GM19455 (cell line): ENCODE measurements around the gene IER2.
"Not testable (repeated sequence)": the region's sequence is repeated elsewhere in the genome, so short reads cannot be mapped to it uniquely, and the experiment has no call there.

ENCODE experiments used
- ATAC-seq: cut with Tn5 transposase; IDR thresholded peaks from one replicate; pipeline ENCODE4 v1.9.1; 2021; ENCODE audit not compliant: unreplicated experiment

The IER2 gene

DNA sequence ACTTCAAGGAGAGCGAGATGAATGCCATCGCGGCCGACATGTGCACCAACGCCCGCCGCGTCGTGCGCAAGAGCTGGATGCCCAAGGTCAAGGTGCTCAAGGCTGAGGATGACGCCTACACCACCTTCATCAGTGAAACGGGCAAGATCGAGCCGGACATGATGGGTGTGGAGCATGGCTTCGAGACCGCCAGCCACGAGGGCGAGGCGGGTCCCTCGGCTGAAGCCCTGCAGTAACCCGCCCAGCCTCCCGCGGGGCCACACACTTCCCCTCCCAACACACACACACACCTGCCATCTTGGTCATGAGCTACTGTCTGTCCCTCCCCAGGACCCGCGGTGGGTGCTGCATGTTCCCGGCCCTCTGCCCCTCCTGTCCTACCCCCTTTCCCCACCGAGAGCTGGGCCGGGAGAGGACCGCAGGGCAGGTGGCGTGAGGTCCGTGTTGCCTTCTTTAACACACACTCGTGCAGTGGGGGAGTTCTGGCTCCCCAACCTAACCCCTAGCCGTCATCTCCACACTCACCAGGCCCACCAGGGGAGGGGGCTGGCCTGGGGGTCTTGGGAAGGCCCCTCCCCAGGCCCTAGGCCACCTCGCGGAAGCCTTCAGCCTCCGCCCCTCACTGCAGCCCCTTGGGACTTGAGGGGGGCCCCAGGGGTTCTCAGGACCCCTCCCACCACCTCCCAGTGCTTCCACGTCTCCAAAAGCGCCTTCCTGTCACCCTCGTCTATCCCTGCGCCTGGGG lies 11.9 kb upstream of the IER2 start:
- no peak for ATAC-seq

DNA sequence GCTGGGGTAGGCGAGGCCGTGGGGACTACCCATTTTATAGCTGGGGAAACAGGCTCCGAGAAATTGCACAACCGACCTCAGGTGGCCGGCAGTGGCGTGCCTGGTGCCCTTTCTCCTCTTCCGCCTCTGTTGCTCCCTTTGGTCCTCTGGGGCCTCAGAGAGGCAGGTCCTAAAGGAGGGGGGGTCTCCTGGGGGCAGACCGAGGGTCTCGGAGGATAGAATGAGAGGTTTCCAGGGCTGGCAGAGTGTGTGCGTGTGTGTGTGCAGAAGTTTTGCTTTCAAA lies 11.4 kb upstream of the IER2 start:
- ATAC-seq, result no peak

DNA sequence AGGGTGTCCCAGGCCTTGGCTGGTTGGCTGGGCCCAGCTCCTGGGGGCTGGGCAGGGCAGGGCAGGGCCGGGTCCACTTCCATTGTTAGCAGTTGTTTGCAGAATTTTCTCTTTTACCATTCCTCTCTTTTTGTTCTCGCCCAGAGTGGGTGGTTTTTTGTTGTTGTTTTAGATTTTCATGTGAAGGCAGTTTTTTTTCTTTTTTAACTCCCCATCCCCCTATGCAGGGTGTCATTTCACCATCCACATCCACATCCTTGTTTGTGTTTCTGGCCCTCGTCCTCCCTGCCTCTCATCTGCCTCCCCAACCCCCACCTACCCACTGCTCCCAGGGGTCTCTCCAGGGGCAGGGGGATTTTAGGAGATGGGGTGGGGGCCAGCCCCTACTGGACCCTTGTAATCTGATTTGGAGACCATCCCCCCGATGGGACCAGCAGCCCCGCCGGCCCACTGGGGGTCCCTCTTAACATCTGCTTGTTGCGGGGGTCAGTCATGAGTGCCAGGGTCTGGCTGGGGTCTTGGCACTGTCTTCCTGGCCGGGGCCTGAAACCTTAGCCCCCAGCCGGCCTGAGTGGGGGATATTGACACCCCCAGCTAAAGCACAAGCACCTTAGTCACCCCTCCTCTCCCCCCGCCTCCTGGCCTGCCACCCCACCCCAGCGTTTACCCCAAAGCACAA lies 10.4 kb upstream of the IER2 start:
- ATAC-seq, result no peak

GRCh38 chr19:13146763-13147563 lies 3.2 kb upstream of the IER2 start:
- no peak for ATAC-seq

DNA sequence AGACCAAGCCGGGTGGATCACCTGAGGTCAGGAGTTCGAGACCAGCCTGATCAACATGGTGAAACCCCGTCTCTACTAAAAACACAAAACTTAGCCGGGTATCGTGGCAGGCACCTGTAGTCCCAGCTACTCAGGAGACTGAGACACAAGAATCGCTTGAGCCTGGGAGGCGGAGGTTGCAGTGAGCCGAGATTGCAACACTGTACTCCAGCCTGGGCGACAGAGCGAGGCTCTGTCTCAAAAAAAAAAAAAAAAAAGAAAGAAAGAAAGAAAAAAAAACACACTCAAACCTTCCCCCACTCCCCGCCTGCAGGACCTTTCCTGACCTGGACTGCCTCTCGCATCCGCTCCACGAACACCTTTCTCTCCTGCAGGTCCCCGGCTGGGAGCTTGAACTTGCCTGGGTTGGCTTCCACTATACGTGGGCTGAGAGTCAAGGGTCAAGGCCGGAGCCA lies 1.0 kb upstream of the IER2 start:
- ATAC-seq, result not testable (repeated sequence)

- no peak for ATAC-seq
Measured at GRCh38 chr19:13149628-13150186, 504 bp upstream of the IER2 start.

DNA sequence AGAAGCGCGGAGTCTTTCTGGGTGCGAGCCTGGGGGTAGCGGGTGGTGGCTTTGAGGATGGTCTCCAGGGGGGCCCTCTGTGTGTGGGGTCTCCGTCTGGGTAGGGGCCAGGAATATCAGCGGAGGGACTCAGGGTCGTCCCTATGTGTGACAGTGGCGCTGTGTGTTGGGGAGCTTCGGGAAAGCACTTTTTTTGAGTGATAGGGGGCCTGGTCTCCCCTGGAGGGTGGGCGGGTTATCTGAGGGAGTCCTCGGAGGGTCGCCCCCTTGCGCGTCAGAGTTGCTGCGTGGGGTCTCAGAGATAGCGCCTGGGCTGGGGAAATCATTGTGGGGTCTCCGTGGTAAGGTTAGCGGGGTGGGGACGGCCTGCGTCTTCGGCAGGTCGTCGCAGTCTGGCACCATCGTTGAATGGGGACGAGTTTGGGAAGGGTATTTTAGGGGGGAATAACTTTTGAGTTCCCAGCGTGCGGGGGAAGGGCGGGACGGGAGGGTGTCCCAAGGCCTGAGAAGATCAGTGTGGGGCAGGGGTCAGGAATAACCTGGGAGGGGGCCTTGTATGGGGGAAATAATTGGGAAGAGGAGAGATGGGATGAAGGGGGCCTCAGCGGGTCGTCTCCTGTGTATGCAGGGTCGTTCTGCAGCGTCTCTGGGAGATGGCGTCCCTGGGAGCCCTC lies 857 bp downstream of the IER2 start:
- ATAC-seq, result no peak

DNA sequence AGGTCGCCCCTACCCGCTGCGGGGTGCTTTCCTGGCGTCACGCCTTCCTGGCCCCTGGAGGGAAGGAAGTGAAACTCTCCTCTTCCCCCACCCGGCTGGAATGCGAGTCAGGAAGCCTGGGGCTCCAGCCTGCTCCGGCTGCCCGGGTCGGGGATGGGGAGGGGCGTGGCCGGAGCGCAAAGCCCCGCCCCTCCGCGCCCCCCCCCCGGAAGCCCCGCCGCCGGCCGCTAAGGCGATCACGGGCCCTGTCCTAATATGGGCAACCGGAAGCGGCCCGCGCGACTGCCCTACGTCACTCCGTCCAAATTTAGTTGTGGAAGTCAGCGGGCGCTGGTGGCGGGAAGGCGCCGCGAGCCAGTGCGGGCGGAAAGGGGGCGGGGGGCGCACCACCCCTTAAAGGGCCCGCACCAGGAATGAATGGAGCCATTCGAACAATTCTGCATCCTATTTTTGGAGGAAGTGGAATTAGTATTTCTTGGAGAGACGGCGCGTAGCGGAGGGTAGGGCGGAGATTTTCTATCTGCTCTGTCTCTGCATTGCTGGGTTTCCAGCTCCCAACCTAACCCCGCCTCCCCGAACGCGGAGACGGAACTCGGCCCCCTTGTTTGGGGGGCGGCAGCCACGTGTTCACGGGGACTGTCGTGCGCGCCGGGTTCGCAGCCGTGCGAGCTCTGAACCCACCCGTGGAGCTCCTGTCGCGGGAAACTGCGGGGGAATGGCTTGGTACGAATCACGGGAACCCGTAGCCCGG lies 1.6 kb downstream of the IER2 start:
- ATAC-seq, result peak; percentile 35

GRCh38 chr19:13152356-13152973 lies 2.3 kb downstream of the IER2 start:
- peak; percentile 2 for ATAC-seq

GRCh38 chr19:13152974-13153568 lies 2.9 kb downstream of the IER2 start:
- ATAC-seq, result peak; percentile 37

DNA sequence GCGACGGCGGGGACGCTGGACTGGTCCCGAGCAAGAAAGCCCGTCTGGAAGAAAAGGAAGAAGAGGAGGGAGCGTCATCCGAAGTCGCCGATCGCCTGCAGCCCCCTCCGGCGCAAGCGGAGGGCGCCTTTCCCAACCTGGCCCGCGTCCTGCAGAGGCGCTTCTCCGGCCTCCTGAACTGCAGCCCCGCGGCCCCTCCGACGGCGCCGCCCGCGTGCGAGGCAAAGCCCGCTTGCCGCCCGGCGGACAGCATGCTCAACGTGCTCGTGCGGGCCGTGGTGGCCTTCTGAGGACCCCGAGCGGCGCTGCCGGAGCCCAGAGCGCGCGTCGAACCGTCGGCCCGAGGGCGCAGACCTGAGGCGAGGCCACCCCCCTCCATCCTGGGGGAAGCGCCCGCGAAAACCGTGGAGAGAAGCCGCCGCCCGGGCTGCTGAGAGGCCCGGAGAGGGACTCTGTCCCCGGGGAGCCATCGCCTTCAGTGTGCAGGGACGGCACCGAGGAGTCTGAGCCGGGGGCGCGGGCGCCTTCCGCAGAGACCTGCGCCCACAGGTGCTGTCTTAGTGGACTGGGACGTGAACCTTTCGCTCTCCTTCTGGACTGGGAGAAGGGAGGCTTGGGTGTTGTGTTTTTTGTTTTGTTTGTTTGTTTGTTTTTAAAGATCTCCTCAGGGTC lies 3.5 kb downstream of the IER2 start:
- no peak for ATAC-seq

GRCh38 chr19:13154241-13154778 lies 4.1 kb downstream of the IER2 start:
- ATAC-seq, result no peak

GRCh38 chr19:13154911-13155471 lies 4.8 kb downstream of the IER2 start:
- no peak for ATAC-seq

- no peak for ATAC-seq
Measured at GRCh38 chr19:13155472-13156359, 5.5 kb downstream of the IER2 start.

DNA sequence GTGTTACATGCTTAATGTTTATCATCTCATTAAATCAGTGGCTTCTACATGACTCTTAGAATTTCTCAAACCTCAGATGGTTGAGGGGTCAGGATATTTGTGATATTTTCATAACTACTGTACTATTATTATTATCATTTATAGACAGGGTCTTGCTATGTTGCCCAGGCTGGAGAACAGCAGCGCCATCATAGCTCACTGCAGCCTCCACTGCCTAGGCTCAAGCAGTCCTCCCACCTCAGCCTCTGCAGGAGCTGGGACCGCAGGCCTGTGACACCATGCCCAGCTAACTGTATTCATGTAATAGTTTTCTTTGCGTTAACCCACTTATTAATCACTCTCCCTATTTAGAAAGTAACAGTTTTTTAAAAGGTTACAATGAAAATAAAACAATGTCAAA lies 9.5 kb downstream of the IER2 start:
- no peak for ATAC-seq

- no peak for ATAC-seq
Measured at GRCh38 chr19:13160557-13160956, 10.3 kb downstream of the IER2 start.
